Activated CD4-positive, CD25-positive, alpha-beta regulatory T cell treated with anti-CD3 and anti-CD28 coated beads, Interleukin-2, amount 50 U/mL, for 24 hours (primary cell): ENCODE results near the gene CKB.

Experiments
- ATAC-seq, 2 donors: fragments of 150-1000 bp; cut with Tn5 transposase; one replicate each; pipeline ENCODE4 v1.10.0; 2021; ENCODE audit warnings: mild to moderate bottlenecking in 1 of 2, moderate library complexity in 1 of 2

CKB gene

GRCh38 chr14:103510724-103511693, 11.6 kb downstream of the CKB start:
- no peak for ATAC-seq

- ATAC-seq = no peak
Measured at GRCh38 chr14:103509864-103510723, 12.5 kb downstream of the CKB start.

- no peak for ATAC-seq
Measured at GRCh38 chr14:103508521-103509329, 13.9 kb downstream of the CKB start.

- ATAC-seq = no peak
Measured at GRCh38 chr14:103507751-103508150, 14.9 kb downstream of the CKB start.

- no peak for ATAC-seq
Measured at GRCh38 chr14:103504991-103505565, 17.6 kb downstream of the CKB start.

GRCh38 chr14:103503296-103503695, 19.3 kb downstream of the CKB start:
- no peak for ATAC-seq

- ATAC-seq = no peak
Measured at GRCh38 chr14:103502877-103503276, 19.8 kb downstream of the CKB start.

- no peak for ATAC-seq
Measured at GRCh38 chr14:103501921-103502669, 20.5 kb downstream of the CKB start.

GRCh38 chr14:103501041-103501870, 21.4 kb downstream of the CKB start:
- no peak for ATAC-seq

- ATAC-seq = peak; percentile 84 to 86
Measured at GRCh38 chr14:103500148-103500990, 22.3 kb downstream of the CKB start.

GRCh38 chr14:103499709-103500108, 22.9 kb downstream of the CKB start:
- no peak for ATAC-seq

- no peak for ATAC-seq
Measured at GRCh38 chr14:103496776-103497175, 25.9 kb downstream of the CKB start.

- no peak for ATAC-seq
Measured at GRCh38 chr14:103495854-103496253, 26.8 kb downstream of the CKB start.

GRCh38 chr14:103492156-103492925, 30.3 kb downstream of the CKB start:
- no peak for ATAC-seq

- no peak for ATAC-seq
Measured at GRCh38 chr14:103491691-103492090, 30.9 kb downstream of the CKB start.

- ATAC-seq = no peak
Measured at GRCh38 chr14:103489621-103490020, 33.0 kb downstream of the CKB start.

- ATAC-seq = no peak
Measured at GRCh38 chr14:103488960-103489359, 33.7 kb downstream of the CKB start.

- ATAC-seq = no peak
Measured at GRCh38 chr14:103488071-103488470, 34.6 kb downstream of the CKB start.

- no peak for ATAC-seq
Measured at GRCh38 chr14:103485504-103485903, 37.1 kb downstream of the CKB start.
